HepG2 (cell line): ENCODE measurements around the gene BCL2L2. TPM values are rescaled to one million over a fixed set of nuclear protein-coding genes. Genes with fewer than 3 reads are reported as not detected.
A peak's percentile ranks its signal among the peaks of the same experiment; 100 is the strongest.

Experiments used
- DNMT3B ChIP-seq: conservative IDR thresholded peaks from 2 replicates; pipeline ENCODE4 v1.6.1; 2016; ENCODE audit warnings: missing biosample characterization, control low read depth
- GATAD2A ChIP-seq: IDR thresholded peaks from 2 replicates; pipeline ENCODE4 v1.6.1; 2016
- KDM3A ChIP-seq: IDR thresholded peaks from 2 replicates; pipeline ENCODE4 v1.6.1; 2018; ENCODE audit warnings: low read depth, missing compliant biosample characterization
- MAF1 ChIP-seq: sonication (generic); formaldehyde crosslinking; IDR thresholded peaks from 2 replicates; pipeline ENCODE4 v1.5.0; 2020; ENCODE audit warnings: missing genetic modification reagents, borderline replicate concordance
- MTA1 ChIP-seq: sonication (generic); formaldehyde crosslinking; IDR thresholded peaks from 2 replicates; pipeline ENCODE4 v1.4.0; 2020; ENCODE audit warnings: missing genetic modification reagents, mild to moderate bottlenecking, borderline replicate concordance
- NR1H2 ChIP-seq: sonication (generic); formaldehyde crosslinking; IDR thresholded peaks from 2 replicates; pipeline ENCODE4 v1.8.1; 2022; ENCODE audit warnings: low read depth, missing genetic modification reagents, borderline replicate concordance
- RFXAP ChIP-seq: sonication (generic); formaldehyde crosslinking; IDR thresholded peaks from 2 replicates; pipeline ENCODE4 v1.4.0; 2020; ENCODE audit warnings: missing genetic modification reagents, borderline replicate concordance
- SIN3B ChIP-seq: fragments of 150-350 bp; IDR thresholded peaks from 2 replicates; pipeline ENCODE4 v1.6.1; 2014; ENCODE audit warnings: low read length
- SKI ChIP-seq: fragments of 450-650 bp; IDR thresholded peaks from one replicate; pipeline ENCODE4 v1.6.1; 2018; ENCODE audit warnings: mild to moderate bottlenecking; ENCODE audit not compliant: partially characterized antibody
- polyA plus RNA-seq, 8 experiments: library from polyadenylated mRNA; depleted of rRNA in 3 of 8; stranded (reverse) in 7 of 8; unstranded in 1 of 8; fragments of >200 nt; fragmentation: Illumina TruSeq in 4 of 8; extraction: Trizol in 4 of 8; gene quantifications; 2 replicates each; pipeline versions ENCODE4 v1.2.1 to v1.2.3, GENCODE V29; 2011 to 2016; ENCODE audit warnings: low read depth in 4 of 8, missing spikeins in 1 of 8, mixed read lengths in 1 of 8; ENCODE audit not compliant: insufficient read depth in 1 of 8
- total RNA-seq, 5 experiments: library from RNA; depleted of rRNA; stranded (reverse); fragments of >200 nt; fragmentation: Illumina TruSeq; extraction: Trizol; gene quantifications; 2 replicates each; pipeline ENCODE4 v1.2.3, GENCODE V29; 2016; ENCODE audit warnings: low read depth in 1 of 5
- TF ChIP-seq, protein P1 (sequence below): sonication (generic); formaldehyde crosslinking; IDR thresholded peaks from 2 replicates; pipeline ENCODE4 v1.8.0; 2022; ENCODE audit warnings: missing genetic modification reagents, low read depth, mild to moderate bottlenecking, borderline replicate concordance
- TF ChIP-seq, protein P2 (sequence below): sonication (generic); formaldehyde crosslinking; IDR thresholded peaks from 2 replicates; pipeline ENCODE4 v1.5.1; 2020; ENCODE audit warnings: missing genetic modification reagents, mild to moderate bottlenecking, borderline replicate concordance
- TF ChIP-seq, protein P3 (sequence below): sonication (generic); formaldehyde crosslinking; IDR thresholded peaks from 2 replicates; pipeline ENCODE4 v1.4.0; 2020; ENCODE audit warnings: missing genetic modification reagents, borderline replicate concordance
- TF ChIP-seq, protein P4 (sequence below): IDR thresholded peaks from 2 replicates; pipeline ENCODE4 v1.6.1; 2016; ENCODE audit warnings: control low read depth
- TF ChIP-seq, protein P5 (sequence below): sonication (generic); IDR thresholded peaks from 2 replicates; pipeline ENCODE4 v1.6.1; 2016; ENCODE audit warnings: low read depth, borderline replicate concordance
- TF ChIP-seq, protein P6 (sequence below): sonication (generic); formaldehyde crosslinking; IDR thresholded peaks from 2 replicates; pipeline ENCODE4 v1.5.0; 2020; ENCODE audit warnings: mild to moderate bottlenecking, low read depth, missing genetic modification reagents, borderline replicate concordance
- TF ChIP-seq, protein P7 (sequence below): IDR thresholded peaks from 2 replicates; pipeline ENCODE4 v1.6.1; 2016

Gene BCL2L2
- total and polyA plus RNA-seq, 2 of the 13 experiments (the other 11 are each of a cell fraction or from before 2014, with no cell fraction given): 28.1 to 49.8 TPM

DNA sequence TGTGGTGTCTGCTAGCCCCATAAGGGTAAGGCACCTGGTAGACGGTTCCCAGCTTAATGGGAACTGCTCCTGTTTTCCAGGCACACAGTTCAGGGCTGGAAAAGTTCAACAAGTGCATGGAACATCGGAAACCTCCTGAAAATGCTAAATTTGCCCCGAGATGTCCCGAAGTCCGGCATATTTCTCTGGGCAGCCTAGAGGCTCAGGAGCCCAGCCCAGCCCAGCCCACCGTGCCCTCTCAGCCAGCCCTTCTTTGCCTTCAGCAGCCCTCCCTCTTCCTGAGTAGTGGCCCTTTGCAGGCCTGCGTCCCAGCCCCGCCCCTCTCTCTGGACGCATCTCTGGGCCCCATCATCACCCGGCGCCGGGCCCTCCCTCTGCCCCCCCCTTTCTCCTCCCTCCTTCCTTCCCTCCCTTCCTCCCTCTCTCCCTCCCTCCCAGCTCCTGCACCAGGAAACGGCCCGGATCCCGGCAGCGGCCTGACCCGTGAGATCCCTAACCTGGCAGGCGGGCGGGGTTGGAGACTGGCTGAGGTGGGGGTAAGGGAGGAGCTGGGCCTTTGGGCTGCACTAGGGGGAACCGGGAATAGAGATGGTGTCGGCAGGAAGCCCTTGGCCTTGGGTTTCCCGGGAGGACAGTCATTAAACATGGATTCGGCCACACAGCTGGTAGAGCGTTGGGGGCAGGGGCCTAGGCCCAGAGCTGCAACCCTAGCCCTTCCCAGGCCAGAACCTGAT, at the start of gene BCL2L2 (continued):
- TF ChIP-seq, protein P1, sequence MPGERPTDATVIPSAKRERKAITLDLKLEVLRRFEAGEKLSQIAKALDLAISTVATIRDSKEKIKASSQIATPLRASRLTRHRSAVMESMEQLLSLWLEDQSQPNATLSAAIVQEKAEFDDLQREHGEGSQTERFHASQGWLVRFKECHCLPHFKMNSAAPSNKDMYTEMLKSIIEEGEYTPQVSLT (CRISPR knock-in tag): no peak
- TF ChIP-seq, protein P2, sequence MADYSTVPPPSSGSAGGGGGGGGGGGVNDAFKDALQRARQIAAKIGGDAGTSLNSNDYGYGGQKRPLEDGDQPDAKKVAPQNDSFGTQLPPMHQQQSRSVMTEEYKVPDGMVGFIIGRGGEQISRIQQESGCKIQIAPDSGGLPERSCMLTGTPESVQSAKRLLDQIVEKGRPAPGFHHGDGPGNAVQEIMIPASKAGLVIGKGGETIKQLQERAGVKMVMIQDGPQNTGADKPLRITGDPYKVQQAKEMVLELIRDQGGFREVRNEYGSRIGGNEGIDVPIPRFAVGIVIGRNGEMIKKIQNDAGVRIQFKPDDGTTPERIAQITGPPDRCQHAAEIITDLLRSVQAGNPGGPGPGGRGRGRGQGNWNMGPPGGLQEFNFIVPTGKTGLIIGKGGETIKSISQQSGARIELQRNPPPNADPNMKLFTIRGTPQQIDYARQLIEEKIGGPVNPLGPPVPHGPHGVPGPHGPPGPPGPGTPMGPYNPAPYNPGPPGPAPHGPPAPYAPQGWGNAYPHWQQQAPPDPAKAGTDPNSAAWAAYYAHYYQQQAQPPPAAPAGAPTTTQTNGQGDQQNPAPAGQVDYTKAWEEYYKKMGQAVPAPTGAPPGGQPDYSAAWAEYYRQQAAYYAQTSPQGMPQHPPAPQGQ (CRISPR knock-in tag): peak; percentile 99; the same call in 1 of the 2 replicates
- TF ChIP-seq KDM3A (CRISPR knock-in tag) (peak; percentile 92), NR1H2 (peak; percentile 66; the same call in 1 of the 2 replicates), SKI (peak; percentile 64), MAF1 (CRISPR knock-in tag) (no peak; the same call in 1 of the 2 replicates), DNMT3B (CRISPR knock-in tag) (peak; percentile 96), SIN3B (peak; percentile 92), GATAD2A (CRISPR knock-in tag) (peak; percentile 78), RFXAP (peak; percentile 93), MTA1 (CRISPR knock-in tag) (peak; percentile 98)
- TF ChIP-seq, protein P3, sequence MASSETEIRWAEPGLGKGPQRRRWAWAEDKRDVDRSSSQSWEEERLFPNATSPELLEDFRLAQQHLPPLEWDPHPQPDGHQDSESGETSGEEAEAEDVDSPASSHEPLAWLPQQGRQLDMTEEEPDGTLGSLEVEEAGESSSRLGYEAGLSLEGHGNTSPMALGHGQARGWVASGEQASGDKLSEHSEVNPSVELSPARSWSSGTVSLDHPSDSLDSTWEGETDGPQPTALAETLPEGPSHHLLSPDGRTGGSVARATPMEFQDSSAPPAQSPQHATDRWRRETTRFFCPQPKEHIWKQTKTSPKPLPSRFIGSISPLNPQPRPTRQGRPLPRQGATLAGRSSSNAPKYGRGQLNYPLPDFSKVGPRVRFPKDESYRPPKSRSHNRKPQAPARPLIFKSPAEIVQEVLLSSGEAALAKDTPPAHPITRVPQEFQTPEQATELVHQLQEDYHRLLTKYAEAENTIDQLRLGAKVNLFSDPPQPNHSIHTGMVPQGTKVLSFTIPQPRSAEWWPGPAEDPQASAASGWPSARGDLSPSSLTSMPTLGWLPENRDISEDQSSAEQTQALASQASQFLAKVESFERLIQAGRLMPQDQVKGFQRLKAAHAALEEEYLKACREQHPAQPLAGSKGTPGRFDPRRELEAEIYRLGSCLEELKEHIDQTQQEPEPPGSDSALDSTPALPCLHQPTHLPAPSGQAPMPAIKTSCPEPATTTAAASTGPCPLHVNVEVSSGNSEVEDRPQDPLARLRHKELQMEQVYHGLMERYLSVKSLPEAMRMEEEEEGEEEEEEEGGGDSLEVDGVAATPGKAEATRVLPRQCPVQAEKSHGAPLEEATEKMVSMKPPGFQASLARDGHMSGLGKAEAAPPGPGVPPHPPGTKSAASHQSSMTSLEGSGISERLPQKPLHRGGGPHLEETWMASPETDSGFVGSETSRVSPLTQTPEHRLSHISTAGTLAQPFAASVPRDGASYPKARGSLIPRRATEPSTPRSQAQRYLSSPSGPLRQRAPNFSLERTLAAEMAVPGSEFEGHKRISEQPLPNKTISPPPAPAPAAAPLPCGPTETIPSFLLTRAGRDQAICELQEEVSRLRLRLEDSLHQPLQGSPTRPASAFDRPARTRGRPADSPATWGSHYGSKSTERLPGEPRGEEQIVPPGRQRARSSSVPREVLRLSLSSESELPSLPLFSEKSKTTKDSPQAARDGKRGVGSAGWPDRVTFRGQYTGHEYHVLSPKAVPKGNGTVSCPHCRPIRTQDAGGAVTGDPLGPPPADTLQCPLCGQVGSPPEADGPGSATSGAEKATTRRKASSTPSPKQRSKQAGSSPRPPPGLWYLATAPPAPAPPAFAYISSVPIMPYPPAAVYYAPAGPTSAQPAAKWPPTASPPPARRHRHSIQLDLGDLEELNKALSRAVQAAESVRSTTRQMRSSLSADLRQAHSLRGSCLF: no peak
- TF ChIP-seq, protein P4, sequence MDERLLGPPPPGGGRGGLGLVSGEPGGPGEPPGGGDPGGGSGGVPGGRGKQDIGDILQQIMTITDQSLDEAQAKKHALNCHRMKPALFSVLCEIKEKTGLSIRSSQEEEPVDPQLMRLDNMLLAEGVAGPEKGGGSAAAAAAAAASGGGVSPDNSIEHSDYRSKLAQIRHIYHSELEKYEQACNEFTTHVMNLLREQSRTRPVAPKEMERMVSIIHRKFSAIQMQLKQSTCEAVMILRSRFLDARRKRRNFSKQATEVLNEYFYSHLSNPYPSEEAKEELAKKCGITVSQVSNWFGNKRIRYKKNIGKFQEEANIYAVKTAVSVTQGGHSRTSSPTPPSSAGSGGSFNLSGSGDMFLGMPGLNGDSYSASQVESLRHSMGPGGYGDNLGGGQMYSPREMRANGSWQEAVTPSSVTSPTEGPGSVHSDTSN: peak; percentile 50; the same call in 1 of the 2 replicates
- TF ChIP-seq, protein P5, sequence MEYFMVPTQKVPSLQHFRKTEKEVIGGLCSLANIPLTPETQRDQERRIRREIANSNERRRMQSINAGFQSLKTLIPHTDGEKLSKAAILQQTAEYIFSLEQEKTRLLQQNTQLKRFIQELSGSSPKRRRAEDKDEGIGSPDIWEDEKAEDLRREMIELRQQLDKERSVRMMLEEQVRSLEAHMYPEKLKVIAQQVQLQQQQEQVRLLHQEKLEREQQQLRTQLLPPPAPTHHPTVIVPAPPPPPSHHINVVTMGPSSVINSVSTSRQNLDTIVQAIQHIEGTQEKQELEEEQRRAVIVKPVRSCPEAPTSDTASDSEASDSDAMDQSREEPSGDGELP: peak; percentile 90
- TF ChIP-seq, protein P6, sequence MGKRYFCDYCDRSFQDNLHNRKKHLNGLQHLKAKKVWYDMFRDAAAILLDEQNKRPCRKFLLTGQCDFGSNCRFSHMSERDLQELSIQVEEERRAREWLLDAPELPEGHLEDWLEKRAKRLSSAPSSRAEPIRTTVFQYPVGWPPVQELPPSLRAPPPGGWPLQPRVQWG (CRISPR knock-in tag): no peak
- TF ChIP-seq, protein P7, sequence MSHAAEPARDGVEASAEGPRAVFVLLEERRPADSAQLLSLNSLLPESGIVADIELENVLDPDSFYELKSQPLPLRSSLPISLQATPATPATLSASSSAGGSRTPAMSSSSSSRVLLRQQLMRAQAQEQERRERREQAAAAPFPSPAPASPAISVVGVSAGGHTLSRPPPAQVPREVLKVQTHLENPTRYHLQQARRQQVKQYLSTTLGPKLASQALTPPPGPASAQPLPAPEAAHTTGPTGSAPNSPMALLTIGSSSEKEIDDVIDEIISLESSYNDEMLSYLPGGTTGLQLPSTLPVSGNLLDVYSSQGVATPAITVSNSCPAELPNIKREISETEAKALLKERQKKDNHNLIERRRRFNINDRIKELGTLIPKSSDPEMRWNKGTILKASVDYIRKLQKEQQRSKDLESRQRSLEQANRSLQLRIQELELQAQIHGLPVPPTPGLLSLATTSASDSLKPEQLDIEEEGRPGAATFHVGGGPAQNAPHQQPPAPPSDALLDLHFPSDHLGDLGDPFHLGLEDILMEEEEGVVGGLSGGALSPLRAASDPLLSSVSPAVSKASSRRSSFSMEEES: peak; percentile 74; the same call in 1 of the 2 replicates
